Measurements from ENCODE around the gene PTPRO.

DNA sequence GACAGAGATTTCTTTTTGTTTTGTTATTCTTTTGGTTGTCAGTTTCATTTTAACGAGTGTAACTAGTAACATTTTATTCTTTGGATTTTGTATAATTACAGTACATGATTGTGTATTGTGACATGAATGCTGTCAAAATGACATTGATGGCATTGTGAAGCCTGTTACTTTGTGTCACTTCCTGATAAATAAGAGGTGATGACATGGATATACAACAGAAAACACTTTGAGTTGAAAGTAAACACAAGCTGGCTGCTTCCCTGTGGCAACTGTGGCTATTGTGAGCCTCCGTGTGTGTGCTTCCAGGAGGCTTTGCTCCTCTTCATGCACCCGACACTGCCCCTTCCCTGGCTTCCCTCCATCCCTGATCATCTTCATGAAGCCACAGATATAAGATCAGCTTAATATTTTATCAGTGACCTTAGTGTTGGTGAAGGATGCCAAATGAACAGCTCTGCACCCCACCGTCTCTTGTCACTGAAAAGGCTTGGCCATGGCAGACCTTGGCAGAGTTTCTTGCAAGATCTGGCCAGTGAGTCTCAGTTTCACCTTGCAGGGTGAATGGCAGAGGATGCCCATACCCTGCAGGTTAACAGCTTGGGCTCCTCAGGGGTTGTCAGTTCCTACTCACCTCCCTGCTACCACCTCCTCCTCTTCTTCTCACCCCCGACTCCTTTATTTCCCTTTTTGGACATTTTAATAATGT lies 275.0 kb downstream of the PTPRO start:
- TF ChIP-seq CTCF (IDR thresholded peaks at IDR 0.05; ENCODE audit: low read depth, low read length) (no peak), EZH2phosphoT487 (IDR thresholded peaks at IDR 0.05; ENCODE audit: low read depth) (no peak)
